Mesenchymal stem cell (in vitro differentiated cells and primary cell): Measurements from ENCODE around the gene CMKLR1.

Experiments
- DNase-seq: peaks from one replicate; pipeline ENCODE4 v3.0.0-alpha.2; 2013
- H2AFZ ChIP-seq: one replicate; pipeline ENCODE4 v1.6.1; 2013; ENCODE audit warnings: low read depth, mild to moderate bottlenecking, control low read depth, inconsistent platforms, low read length, moderate library complexity
- H2AK5ac ChIP-seq: 2 replicates; pipeline ENCODE4 v1.6.1; 2013; ENCODE audit warnings: low read length, moderate library complexity, mild to moderate bottlenecking, inconsistent platforms; ENCODE audit not compliant: severe bottlenecking
- H2BK120ac ChIP-seq: one replicate; pipeline ENCODE4 v1.6.1; 2013; ENCODE audit warnings: low read depth, mild to moderate bottlenecking, inconsistent platforms, low read length, moderate library complexity
- H2BK12ac ChIP-seq, 2 experiments: one replicate each; pipeline ENCODE4 v1.6.1; 2013; ENCODE audit warnings: inconsistent platforms in 2 of 2, low read length in 2 of 2, mild to moderate bottlenecking in 2 of 2, moderate library complexity in 2 of 2, control low read depth in 1 of 2
- H2BK15ac ChIP-seq: one replicate; pipeline ENCODE4 v1.6.1; 2013; ENCODE audit warnings: mild to moderate bottlenecking, low read depth, inconsistent platforms; ENCODE audit not compliant: poor library complexity, severe bottlenecking
- H2BK5ac ChIP-seq: 2 replicates; pipeline ENCODE4 v1.6.1; 2013; ENCODE audit warnings: low read depth, mild to moderate bottlenecking, low read length, control low read depth, inconsistent platforms; ENCODE audit not compliant: poor library complexity, severe bottlenecking
- H3K14ac ChIP-seq, 2 experiments: one replicate each; pipeline ENCODE4 v1.6.1; 2013; ENCODE audit warnings: inconsistent platforms in 2 of 2, low read length in 2 of 2, control low read depth in 1 of 2, mild to moderate bottlenecking in 1 of 2, moderate library complexity in 1 of 2
- H3K18ac ChIP-seq, 2 experiments: one replicate each; pipeline ENCODE4 v1.6.1; 2013; ENCODE audit warnings: inconsistent platforms in 2 of 2, low read length in 2 of 2, control low read depth in 1 of 2, low read depth in 1 of 2, mild to moderate bottlenecking in 1 of 2
- H3K23ac ChIP-seq, 2 experiments: one replicate each; pipeline ENCODE4 v1.6.1; 2013; ENCODE audit warnings: inconsistent platforms in 2 of 2, low read length in 2 of 2, mild to moderate bottlenecking in 2 of 2, moderate library complexity in 2 of 2, control low read depth in 1 of 2
- H3K27ac ChIP-seq: 2 replicates; pipeline ENCODE4 v1.5.1; 2013; ENCODE audit warnings: mild to moderate bottlenecking, moderate library complexity, low read length, control low read depth, inconsistent platforms; ENCODE audit not compliant: poor library complexity, severe bottlenecking
- H3K27me3 ChIP-seq, 2 experiments: 2 replicates each; pipeline versions ENCODE4 v1.6.1 to v1.7.0; 2013; ENCODE audit warnings: low read length in 2 of 2, mild to moderate bottlenecking in 2 of 2, moderate library complexity in 2 of 2, control low read depth in 1 of 2, inconsistent platforms in 1 of 2; ENCODE audit not compliant: control insufficient read depth in 1 of 2, insufficient read depth in 1 of 2
- H3K36me3 ChIP-seq, 2 experiments: 2 replicates each; pipeline versions ENCODE4 v1.6.1 to v1.7.0; 2013; ENCODE audit warnings: low read length in 2 of 2, control low read depth in 1 of 2, inconsistent platforms in 1 of 2, low read depth in 1 of 2, mild to moderate bottlenecking in 1 of 2; ENCODE audit not compliant: insufficient read depth in 2 of 2, control insufficient read depth in 1 of 2
- H3K4ac ChIP-seq, 2 experiments: one replicate each; pipeline ENCODE4 v1.6.1; 2013; ENCODE audit warnings: inconsistent platforms in 2 of 2, low read length in 2 of 2, mild to moderate bottlenecking in 2 of 2, moderate library complexity in 2 of 2, control low read depth in 1 of 2, low read depth in 1 of 2
- H3K4me1 ChIP-seq: 2 replicates; pipeline ENCODE4 v1.6.1; 2013; ENCODE audit warnings: low read depth, low read length, control low read depth; ENCODE audit not compliant: control insufficient read depth, insufficient read depth
- H3K4me2 ChIP-seq: 2 replicates; pipeline ENCODE4 v1.6.1; 2013; ENCODE audit warnings: low read length, mild to moderate bottlenecking, inconsistent platforms; ENCODE audit not compliant: poor library complexity, severe bottlenecking
- H3K4me3 ChIP-seq, 2 experiments: 2 replicates each; pipeline versions ENCODE4 v1.5.1 to v1.7.0; 2013; ENCODE audit warnings: low read length in 2 of 2, mild to moderate bottlenecking in 2 of 2, control low read depth in 1 of 2, low read depth in 1 of 2; ENCODE audit not compliant: insufficient read depth in 1 of 2
- H3K79me1 ChIP-seq: replicated peaks from 2 replicates; pipeline ENCODE4 v1.6.1; 2013; ENCODE audit warnings: mild to moderate bottlenecking, control low read depth, low read length, inconsistent platforms; ENCODE audit not compliant: poor library complexity, severe bottlenecking
- H3K9ac ChIP-seq: 2 replicates; pipeline ENCODE4 v1.7.0; 2013; ENCODE audit warnings: mild to moderate bottlenecking, low read length, moderate library complexity
- H3K9me3 ChIP-seq: 2 replicates; pipeline ENCODE4 v1.7.0; 2013; ENCODE audit warnings: mild to moderate bottlenecking, low read length; ENCODE audit not compliant: control insufficient read depth
- H4K8ac ChIP-seq: one replicate; pipeline ENCODE4 v1.6.1; 2013; ENCODE audit warnings: inconsistent platforms, mild to moderate bottlenecking, low read length, moderate library complexity
- H4K91ac ChIP-seq: one replicate; pipeline ENCODE4 v1.6.1; 2013; ENCODE audit warnings: mild to moderate bottlenecking, low read length, inconsistent platforms
- WGBS: methylation state at CpG from one replicate; pipeline ENCODE4 v1.1.7; 2013; ENCODE audit warnings: mixed read lengths; 5-methylcytosine and 5-hydroxymethylcytosine counted together

The CMKLR1 gene

GRCh38 chr12:108273217-108273616, 65.9 kb downstream of the CMKLR1 start:
- no peaks in the 10 kb centered on the region for H3K4me1 ChIP-seq
- H3K79me1 ChIP-seq = no peaks in the 10 kb centered on the region
- H2BK120ac ChIP-seq = no peak overlapping the region
- H2BK5ac ChIP-seq = no peak overlapping the region
- no peak overlapping the region for H2AK5ac ChIP-seq
- H4K91ac ChIP-seq = no peak overlapping the region
- H3K27me3 ChIP-seq = peaks cover 0 to 31% of the 10 kb centered on the region in 2 experiments
- H3K9ac ChIP-seq = no peak overlapping the region
- H3K9me3 ChIP-seq = peaks cover 6% of the 10 kb centered on the region
- no peak overlapping the region for H3K27ac ChIP-seq
- H3K18ac ChIP-seq = no peak overlapping the region
- no peak for DNase-seq
- H3K4ac ChIP-seq = no peak overlapping the region
- 57% methylated on average over 2 of the region's 2 CpGs for WGBS
- no peak overlapping the region for H2AFZ ChIP-seq
- no peak overlapping the region for H2BK12ac ChIP-seq
- H3K36me3 ChIP-seq = no peaks in the 10 kb centered on the region
- no peak overlapping the region for H3K23ac ChIP-seq
- H3K4me2 ChIP-seq = no peak overlapping the region
- no peak overlapping the region for H3K4me3 ChIP-seq
- no peak overlapping the region for H4K8ac ChIP-seq
- no peak overlapping the region for H2BK15ac ChIP-seq
- H3K14ac ChIP-seq = no peak overlapping the region

DNA sequence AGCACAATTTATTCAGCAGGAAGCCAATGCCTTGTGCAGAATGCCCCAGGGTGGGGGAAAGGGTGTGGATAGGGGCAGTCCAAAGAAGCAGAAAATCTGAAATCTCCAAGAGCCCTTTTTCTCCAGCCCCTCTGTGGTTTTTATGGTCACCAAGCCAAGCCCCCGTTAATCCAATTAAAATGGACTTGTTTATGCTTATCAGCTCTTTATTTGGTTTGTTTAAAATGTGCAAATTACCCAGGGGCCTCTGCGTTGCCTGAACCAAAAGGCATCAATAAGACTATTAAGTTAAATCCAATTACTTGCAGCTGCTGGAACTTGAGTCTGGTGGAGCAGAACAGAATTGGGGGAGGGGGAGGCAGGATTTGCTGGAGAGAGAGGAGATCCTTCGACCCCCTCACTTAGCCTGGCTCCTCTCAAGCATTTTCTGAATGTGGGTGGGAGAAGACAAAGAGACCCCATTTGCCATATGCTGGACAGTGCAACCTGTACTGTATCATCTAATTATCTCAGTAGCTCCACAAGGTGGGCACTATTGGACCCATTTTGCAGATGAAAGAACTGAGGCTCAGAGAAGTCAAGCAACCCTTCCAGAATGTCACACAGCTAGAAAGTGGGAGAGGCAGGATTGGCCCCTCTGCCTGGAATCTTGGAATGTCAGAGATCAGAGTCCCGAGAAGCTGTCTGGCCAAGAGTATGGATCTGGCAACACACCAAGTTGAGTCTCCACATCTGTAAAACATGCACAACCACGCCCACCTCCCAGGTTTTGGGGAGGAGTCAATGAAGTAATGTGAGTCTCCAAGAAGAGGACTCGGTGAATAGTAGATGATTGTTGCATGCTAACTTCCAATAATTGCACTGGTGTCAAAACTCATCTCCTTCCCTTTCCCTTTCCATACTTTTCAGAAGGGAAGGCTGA, 66.9 kb downstream of the CMKLR1 start:
- Histone ChIP-seq H3K18ac (no peak overlapping the region), H2BK5ac (no peak overlapping the region), H3K4me2 (no peak overlapping the region), H3K4me1 (no peaks in the 10 kb centered on the region), H2BK120ac (no peak overlapping the region), H2BK12ac (no peak overlapping the region), H3K27ac (no peak overlapping the region), H2BK15ac (no peak overlapping the region), H3K79me1 (no peaks in the 10 kb centered on the region), H3K9ac (no peak overlapping the region), H3K23ac (no peak overlapping the region), H2AK5ac (no peak overlapping the region), H4K8ac (no peak overlapping the region), H2AFZ (no peak overlapping the region), H3K14ac (no peak overlapping the region), H3K36me3 (no peaks in the 10 kb centered on the region), H3K4ac (no peak overlapping the region), H3K4me3 (no peak overlapping the region), H3K27me3 (peaks cover 0 to 30% of the 10 kb centered on the region in 2 experiments), H4K91ac (no peak overlapping the region), H3K9me3 (peaks cover 8% of the 10 kb centered on the region)
- 40% methylated on average over 2 of the region's 6 CpGs for WGBS
- DNase-seq = no peak

DNA sequence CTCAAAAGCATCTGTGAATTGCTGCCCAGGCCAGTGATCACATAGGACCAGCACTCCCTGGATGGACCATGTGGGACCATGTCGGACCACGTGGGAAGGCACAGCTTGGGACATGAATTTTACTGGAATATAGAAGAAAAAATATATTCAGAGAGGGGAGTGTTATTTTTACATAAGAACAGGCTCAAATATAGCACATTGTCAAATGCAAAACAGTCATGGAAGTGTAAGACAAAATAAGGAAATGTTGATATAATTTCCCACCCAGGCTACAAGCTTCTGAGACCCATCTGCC, 68.3 kb downstream of the CMKLR1 start:
- H2BK120ac ChIP-seq = no peak overlapping the region
- H3K9me3 ChIP-seq = peaks cover 8% of the 10 kb centered on the region
- no peak overlapping the region for H4K8ac ChIP-seq
- H3K23ac ChIP-seq = no peak overlapping the region
- no peak overlapping the region for H3K4me3 ChIP-seq
- no peak overlapping the region for H3K9ac ChIP-seq
- no peak overlapping the region for H2BK15ac ChIP-seq
- H3K4me2 ChIP-seq = no peak overlapping the region
- no peak overlapping the region for H2AK5ac ChIP-seq
- H3K4ac ChIP-seq = no peak overlapping the region
- no peak overlapping the region for H3K14ac ChIP-seq
- no peak overlapping the region for H2AFZ ChIP-seq
- H2BK5ac ChIP-seq = no peak overlapping the region
- peaks cover 0 to 34% of the 10 kb centered on the region in 2 experiments for H3K27me3 ChIP-seq
- DNase-seq = no peak
- no peaks in the 10 kb centered on the region for H3K36me3 ChIP-seq
- H3K27ac ChIP-seq = no peak overlapping the region
- no peaks in the 10 kb centered on the region for H3K79me1 ChIP-seq
- H4K91ac ChIP-seq = no peak overlapping the region
- no peaks in the 10 kb centered on the region for H3K4me1 ChIP-seq
- no peak overlapping the region for H3K18ac ChIP-seq
- H2BK12ac ChIP-seq = no peak overlapping the region
- WGBS = 100% methylated on average over 1 of the region's 2 CpGs

DNA sequence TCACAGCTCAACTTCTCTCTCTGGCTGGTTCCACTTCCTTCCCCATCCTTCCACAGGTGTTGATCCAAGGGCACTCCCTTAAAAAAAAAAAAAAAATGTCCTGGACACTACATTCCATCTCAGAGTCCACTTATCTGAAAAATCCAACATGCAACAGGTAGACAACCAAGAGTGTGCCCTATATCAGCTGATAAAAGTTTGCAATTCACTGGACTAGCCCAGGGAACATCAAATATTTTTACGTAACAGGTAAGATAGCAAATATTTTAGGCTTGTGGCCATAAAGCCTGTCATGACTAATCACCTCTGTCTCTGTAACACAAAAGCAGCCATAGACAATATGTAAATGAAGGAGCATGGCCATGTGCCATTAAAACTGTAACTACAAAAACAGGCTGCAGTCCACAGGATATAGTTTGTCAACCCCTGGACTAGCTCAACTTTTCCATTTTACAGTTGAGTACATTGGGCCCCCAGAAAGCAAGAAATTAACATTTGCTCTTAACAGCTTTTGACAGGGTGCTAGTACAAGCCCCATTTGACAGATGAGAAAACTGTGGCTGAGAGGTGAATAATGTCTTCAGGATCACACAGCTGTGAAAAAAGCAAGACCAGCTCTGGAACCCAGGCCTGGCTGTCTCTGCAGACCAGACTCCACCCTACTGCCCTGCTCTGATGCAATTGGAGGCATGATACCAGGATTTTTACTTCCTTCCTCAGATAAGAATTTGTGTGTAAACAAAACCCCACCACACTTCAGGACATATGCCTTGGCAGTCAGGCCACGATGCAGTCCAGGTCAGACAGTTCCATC, 68.9 kb downstream of the CMKLR1 start:
- Histone ChIP-seq H4K8ac (no peak overlapping the region), H3K14ac (no peak overlapping the region), H3K36me3 (no peaks in the 10 kb centered on the region), H3K27me3 (peaks cover 0 to 33% of the 10 kb centered on the region in 2 experiments), H2BK5ac (no peak overlapping the region), H3K4me3 (no peak overlapping the region), H2AK5ac (no peak overlapping the region), H3K79me1 (no peaks in the 10 kb centered on the region), H3K4ac (no peak overlapping the region), H3K18ac (no peak overlapping the region), H2AFZ (no peak overlapping the region), H3K4me1 (no peaks in the 10 kb centered on the region), H3K9me3 (peaks cover 8% of the 10 kb centered on the region), H3K4me2 (no peak overlapping the region), H2BK15ac (no peak overlapping the region), H3K23ac (no peak overlapping the region), H2BK12ac (no peak overlapping the region), H2BK120ac (no peak overlapping the region), H3K9ac (no peak overlapping the region), H3K27ac (no peak overlapping the region), H4K91ac (no peak overlapping the region)
- 41% methylated on average over 2 of the region's 2 CpGs for WGBS
- DNase-seq = no peak
